Stimulated activated CD8-positive, alpha-beta memory T cell treated with anti-CD3 and anti-CD28 coated beads, Interleukin-15, amount 100 ng/mL, for 24 hours (primary cell): Measurements from ENCODE around the gene MYL12A.

Experiments used
- DNase-seq: peaks from one replicate; pipeline ENCODE4 v3.0.0-alpha.2; 2020; ENCODE audit warnings: low read depth

MYL12A gene

GRCh38 chr18:3283253-3283863, 35.8 kb downstream of the MYL12A start:
- no peak for DNase-seq

GRCh38 chr18:3283908-3284307, 36.3 kb downstream of the MYL12A start:
- no peak for DNase-seq

GRCh38 chr18:3284501-3284900, 36.9 kb downstream of the MYL12A start:
- no peak for DNase-seq

GRCh38 chr18:3286159-3286558, 38.6 kb downstream of the MYL12A start:
- DNase-seq = no peak

GRCh38 chr18:3293196-3293951, 45.8 kb downstream of the MYL12A start:
- DNase-seq = no peak

GRCh38 chr18:3294435-3295080, 47.0 kb downstream of the MYL12A start:
- no peak for DNase-seq

- DNase-seq = peak; percentile 71
Measured at GRCh38 chr18:3297025-3297984, 49.7 kb downstream of the MYL12A start.

- no peak for DNase-seq
Measured at GRCh38 chr18:3304832-3305231, 57.2 kb downstream of the MYL12A start.

- DNase-seq = no peak
Measured at GRCh38 chr18:3305354-3305762, 57.8 kb downstream of the MYL12A start.
